ENCODE results near the gene BSN. TPM values are rescaled to one million over a fixed set of nuclear protein-coding genes. Genes with fewer than 3 reads are reported as not detected.

The BSN gene
- total and polyA plus RNA-seq, 2 experiments from 2014 or later: 1.2 to 2.1 TPM

DNA sequence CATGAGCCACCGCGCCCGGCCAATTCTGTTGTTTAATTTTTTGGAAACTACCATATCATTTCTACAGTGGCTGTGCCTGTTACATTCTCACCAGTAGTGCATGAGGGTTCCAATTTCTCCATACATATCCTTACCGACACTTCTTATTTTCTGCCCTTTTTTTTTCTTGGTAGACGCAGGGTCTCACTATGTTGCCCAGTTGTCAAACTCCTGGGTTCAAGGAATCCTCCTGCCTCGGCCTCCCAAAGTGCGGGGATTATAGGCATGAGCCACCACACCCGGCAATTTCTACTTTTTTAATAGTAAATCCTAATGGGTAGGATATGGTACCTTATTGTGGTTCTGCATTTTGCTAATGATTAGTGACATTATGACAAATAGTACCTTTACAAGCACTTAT is 155.6 kb downstream of the BSN start:
- Histone ChIP-seq H3K4me1 (ENCODE audit: low read depth) (no peaks in the 10 kb centered on the region), H3K9me3 (ENCODE audit: low read depth) (no peaks in the 10 kb centered on the region), H3K36me3 (no peaks in the 10 kb centered on the region), H3K27me3 (no peaks in the 10 kb centered on the region), H3K27ac (no peak overlapping the region), H3K4me3 (no peak overlapping the region)
- TF ChIP-seq, protein P1, sequence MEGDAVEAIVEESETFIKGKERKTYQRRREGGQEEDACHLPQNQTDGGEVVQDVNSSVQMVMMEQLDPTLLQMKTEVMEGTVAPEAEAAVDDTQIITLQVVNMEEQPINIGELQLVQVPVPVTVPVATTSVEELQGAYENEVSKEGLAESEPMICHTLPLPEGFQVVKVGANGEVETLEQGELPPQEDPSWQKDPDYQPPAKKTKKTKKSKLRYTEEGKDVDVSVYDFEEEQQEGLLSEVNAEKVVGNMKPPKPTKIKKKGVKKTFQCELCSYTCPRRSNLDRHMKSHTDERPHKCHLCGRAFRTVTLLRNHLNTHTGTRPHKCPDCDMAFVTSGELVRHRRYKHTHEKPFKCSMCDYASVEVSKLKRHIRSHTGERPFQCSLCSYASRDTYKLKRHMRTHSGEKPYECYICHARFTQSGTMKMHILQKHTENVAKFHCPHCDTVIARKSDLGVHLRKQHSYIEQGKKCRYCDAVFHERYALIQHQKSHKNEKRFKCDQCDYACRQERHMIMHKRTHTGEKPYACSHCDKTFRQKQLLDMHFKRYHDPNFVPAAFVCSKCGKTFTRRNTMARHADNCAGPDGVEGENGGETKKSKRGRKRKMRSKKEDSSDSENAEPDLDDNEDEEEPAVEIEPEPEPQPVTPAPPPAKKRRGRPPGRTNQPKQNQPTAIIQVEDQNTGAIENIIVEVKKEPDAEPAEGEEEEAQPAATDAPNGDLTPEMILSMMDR (IDR thresholded peaks at IDR 0.05; ENCODE audit: low read depth, low read length): no peak
- no peak for DNase-seq (ENCODE audit: low read depth in 1 of 2, low spot score in 1 of 2)

DNA sequence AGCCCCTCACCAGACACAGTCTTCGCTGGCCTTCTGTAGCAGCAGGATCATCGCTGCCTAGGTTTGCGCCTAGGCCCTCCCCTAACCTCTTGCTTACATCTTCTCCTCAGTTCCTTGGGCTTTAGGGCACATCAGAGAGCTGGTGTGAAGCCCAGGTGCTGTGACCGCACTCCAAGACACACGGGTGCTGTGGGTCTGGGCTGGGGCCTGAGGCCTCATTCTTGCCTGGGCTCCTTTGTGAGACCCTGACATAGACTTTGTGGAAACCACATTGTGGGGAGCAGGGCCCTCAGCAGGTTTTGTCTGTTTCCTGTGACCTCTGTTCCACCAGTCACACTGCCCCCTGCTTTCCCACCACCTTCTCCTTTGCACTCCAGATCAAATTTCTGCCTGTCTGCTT is 157.2 kb downstream of the BSN start:
- no peaks in the 10 kb centered on the region for H3K27me3 ChIP-seq
- H3K9me3 ChIP-seq (ENCODE audit: low read depth): no peaks in the 10 kb centered on the region
- H3K36me3 ChIP-seq: no peaks in the 10 kb centered on the region
- no peak overlapping the region for H3K27ac ChIP-seq
- TF ChIP-seq, protein P1 (IDR thresholded peaks at IDR 0.05; ENCODE audit: low read depth, low read length): no peak
- DNase-seq (ENCODE audit: low read depth in 1 of 2, low spot score in 1 of 2): no peak
- no peaks in the 10 kb centered on the region for H3K4me1 ChIP-seq (ENCODE audit: low read depth)
- H3K4me3 ChIP-seq: no peak overlapping the region

DNA sequence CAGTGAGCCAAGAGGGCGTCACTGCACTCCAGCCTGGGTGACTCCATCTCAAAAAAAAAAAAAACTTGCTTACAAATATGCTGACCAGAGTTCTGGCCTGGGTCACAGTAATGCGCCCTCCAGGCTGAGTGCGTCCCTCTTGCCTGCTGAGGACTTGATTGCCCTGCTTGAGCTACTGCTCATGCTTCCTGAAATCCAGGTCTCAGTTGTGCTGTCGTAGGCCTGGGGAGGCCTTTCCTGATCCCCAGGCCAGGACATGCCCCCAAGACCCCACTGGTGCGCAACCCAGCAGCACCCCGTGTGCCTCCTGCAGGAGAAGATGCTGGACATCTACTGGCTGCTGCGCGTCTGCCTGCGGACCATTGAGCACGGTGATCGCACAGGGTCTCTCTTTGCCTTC is 157.9 kb downstream of the BSN start:
- H3K36me3 ChIP-seq: no peaks in the 10 kb centered on the region
- no peak overlapping the region for H3K4me3 ChIP-seq
- TF ChIP-seq, protein P1 (IDR thresholded peaks at IDR 0.05; ENCODE audit: low read depth, low read length): no peak
- DNase-seq (ENCODE audit: low read depth in 1 of 2, low spot score in 1 of 2): no peak
- H3K9me3 ChIP-seq (ENCODE audit: low read depth): no peaks in the 10 kb centered on the region
- H3K4me1 ChIP-seq (ENCODE audit: low read depth): no peaks in the 10 kb centered on the region
- H3K27me3 ChIP-seq: no peaks in the 10 kb centered on the region
- no peak overlapping the region for H3K27ac ChIP-seq

DNA sequence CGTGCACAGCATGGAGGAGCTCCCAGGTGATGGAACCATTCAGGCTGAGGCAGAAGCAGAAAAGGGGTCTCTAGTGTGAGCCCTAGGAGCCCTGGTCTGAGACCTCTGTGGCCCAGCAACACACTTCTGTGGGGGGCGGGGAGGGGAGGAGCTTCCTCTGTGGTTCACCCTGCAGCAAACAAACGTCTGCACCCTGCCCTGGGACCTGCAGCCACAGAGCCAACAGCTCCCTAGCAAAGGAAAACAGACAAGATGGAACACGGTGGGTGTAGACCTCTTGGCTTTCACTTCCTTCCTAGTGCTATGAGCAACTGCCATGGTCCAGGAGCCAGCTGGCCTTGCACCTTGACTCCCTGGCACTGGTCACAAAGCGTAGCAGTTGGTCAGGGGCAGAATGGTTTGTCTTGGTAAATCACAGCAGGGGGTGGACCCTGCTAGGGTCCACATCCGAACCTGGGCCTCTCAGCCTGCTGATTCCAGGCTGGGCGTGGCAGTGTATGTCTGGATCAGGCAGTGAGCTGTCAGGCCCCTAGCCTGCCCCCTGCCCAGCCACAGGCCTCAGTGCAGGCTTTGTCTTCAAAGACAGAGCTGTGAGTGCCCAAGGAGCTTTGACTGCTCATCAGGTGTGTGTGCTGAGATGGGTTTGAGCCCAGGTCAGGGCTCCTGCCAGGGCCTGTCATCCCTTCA is 158.5 kb downstream of the BSN start:
- TF ChIP-seq, protein P1 (IDR thresholded peaks at IDR 0.05; ENCODE audit: low read depth, low read length): no peak
- no peaks in the 10 kb centered on the region for H3K36me3 ChIP-seq
- no peaks in the 10 kb centered on the region for H3K27me3 ChIP-seq
- DNase-seq (ENCODE audit: low read depth in 1 of 2, low spot score in 1 of 2): no peak
- no peaks in the 10 kb centered on the region for H3K9me3 ChIP-seq (ENCODE audit: low read depth)
- H3K4me1 ChIP-seq (ENCODE audit: low read depth): no peaks in the 10 kb centered on the region
- H3K4me3 ChIP-seq: no peak overlapping the region
- no peak overlapping the region for H3K27ac ChIP-seq

DNA sequence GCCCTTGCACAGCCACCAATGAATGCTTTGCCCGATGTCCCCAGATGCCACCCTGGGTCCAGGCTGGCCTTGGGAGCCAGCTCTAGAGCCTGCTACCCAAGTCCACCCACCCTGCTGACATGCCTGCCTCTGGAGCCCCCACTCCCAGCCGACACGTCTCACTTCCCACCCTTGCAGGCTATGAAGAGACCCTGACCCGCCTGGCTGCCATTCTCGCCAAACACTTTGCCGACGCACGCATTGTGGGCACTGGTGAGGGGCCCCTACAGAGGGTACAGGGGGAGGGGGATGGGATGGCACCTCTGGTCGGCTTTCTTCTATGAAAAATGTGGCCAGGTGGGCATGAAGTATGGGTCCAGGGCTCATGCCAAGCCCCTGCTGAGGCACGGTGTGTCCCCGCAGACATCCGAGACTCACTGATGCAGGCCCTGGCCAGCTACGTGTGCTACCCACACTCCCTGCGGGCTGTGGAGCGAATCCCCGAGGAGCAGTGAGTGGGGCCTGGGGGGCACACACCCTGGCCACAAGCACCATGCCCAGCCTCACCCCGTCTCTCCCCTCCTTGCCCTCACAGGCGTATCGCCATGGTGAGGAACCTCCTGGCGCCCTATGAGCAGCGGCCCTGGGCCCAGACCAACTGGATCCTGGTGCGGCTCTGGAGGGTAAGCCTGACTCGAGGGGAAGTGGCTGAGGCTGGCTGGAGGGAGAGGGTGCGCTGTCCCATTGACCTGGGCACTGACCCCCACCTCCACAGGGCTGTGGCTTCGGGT is 159.2 kb downstream of the BSN start:
- Histone ChIP-seq H3K4me1 (ENCODE audit: low read depth) (no peaks in the 10 kb centered on the region), H3K27me3 (no peaks in the 10 kb centered on the region), H3K4me3 (no peak overlapping the region), H3K9me3 (ENCODE audit: low read depth) (no peaks in the 10 kb centered on the region), H3K36me3 (no peaks in the 10 kb centered on the region), H3K27ac (no peak overlapping the region)
- TF ChIP-seq, protein P1 (IDR thresholded peaks at IDR 0.05; ENCODE audit: low read depth, low read length): no peak
- DNase-seq (ENCODE audit: low read depth in 1 of 2, low spot score in 1 of 2): no peak
